Measurements from ENCODE around the gene C11orf97.

GRCh38 chr11:94539420-94539819, 27.2 kb downstream of the C11orf97 start:
- TF ChIP-seq ETS1 (CRISPR knock-in tag; IDR thresholded peaks at IDR 0.05) (no peak), ZNF414 (CRISPR knock-in tag; IDR thresholded peaks at IDR 0.05) (no peak), PHF21A (CRISPR knock-in tag; IDR thresholded peaks at IDR 0.05) (no peak), MED1 (CRISPR knock-in tag; IDR thresholded peaks at IDR 0.05) (no peak), RXRA (CRISPR knock-in tag; IDR thresholded peaks at IDR 0.05) (no peak), ZNF841 (CRISPR knock-in tag; IDR thresholded peaks at IDR 0.05; ENCODE audit: borderline replicate concordance) (no peak), AFF4 (CRISPR knock-in tag; IDR thresholded peaks at IDR 0.05) (no peak), ZC3H4 (CRISPR knock-in tag; IDR thresholded peaks at IDR 0.05; ENCODE audit: borderline replicate concordance) (no peak)

All from HepG2 (cell line).